Fibroblast of villous mesenchyme (primary cell): ENCODE measurements around the gene BAZ1A. TPM values are rescaled to one million over a fixed set of nuclear protein-coding genes. Genes with fewer than 3 reads are reported as not detected.
"Not testable (repeated sequence)": the region's sequence is repeated elsewhere in the genome, so short reads cannot be mapped to it uniquely, and the experiment has no call there.

Source experiments
- DNase-seq: peaks from one replicate; pipeline ENCODE4 v3.0.0-alpha.2; 2010; ENCODE audit warnings: low read depth
- H3K4me3 ChIP-seq: 2 replicates; pipeline ENCODE4 v1.5.1; 2011; ENCODE audit warnings: low read depth, mild to moderate bottlenecking, low read length
- CTCF ChIP-seq: IDR thresholded peaks from 2 replicates; pipeline ENCODE4 v1.5.1; 2012; ENCODE audit warnings: low read depth, mild to moderate bottlenecking, low read length; ENCODE audit not compliant: insufficient read depth
- total RNA-seq: library from RNA; depleted of rRNA; stranded (reverse); fragments of >200 nt; gene quantifications from 2 replicates; pipeline ENCODE4 v1.2.3, GENCODE V29; 2012

The BAZ1A gene
- total RNA-seq, 1 donor: 49.2 TPM

- DNase-seq: no peak
- TF ChIP-seq CTCF: no peak
- H3K4me3 ChIP-seq: no peak overlapping the region
Measured at GRCh38 chr14:34741840-34742239, 133.3 kb downstream of the BAZ1A start.

DNA sequence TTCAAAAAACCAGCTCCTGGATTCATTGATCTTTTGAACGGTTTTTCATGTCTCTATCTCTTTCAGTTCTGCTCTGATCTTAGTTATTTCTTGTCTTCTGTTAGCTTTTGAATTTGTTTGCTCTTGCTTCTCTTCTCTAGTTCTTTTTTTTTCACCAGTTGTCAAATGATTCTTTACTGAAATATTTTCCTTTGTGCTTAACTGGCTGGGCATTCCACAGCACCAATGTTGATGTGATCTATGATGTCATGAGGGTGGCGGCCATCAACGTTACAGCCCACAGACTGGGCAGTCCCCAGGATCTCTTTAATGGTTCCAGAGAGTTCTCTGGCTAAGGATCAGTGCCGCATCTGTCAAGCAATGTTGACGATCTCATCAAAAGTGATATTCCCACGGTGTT, 135.0 kb downstream of the BAZ1A start:
- DNase-seq: peak; percentile 13
- not testable (repeated sequence) for H3K4me3 ChIP-seq

- not testable (repeated sequence) for DNase-seq, H3K4me3 ChIP-seq
Measured at GRCh38 chr14:34737079-34737478, 138.1 kb downstream of the BAZ1A start.

DNA sequence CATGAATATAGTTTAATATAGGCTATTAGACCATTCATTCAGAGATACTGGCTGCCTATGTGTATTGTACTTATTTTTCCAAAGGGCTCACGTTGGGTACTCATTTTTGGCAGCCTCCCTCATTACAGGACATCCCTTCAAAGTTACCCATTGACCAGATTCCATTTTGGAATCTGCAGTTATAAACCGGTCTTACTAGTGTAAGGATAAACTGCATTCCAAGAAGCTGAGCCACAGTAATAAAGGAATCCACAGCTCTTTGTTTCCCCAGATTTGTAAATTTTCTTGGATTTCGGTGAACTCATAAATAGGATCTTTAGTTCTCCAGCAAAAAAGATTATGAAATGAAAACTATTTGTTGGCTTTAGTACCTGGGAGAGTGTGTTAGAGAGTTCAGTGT, 141.9 kb downstream of the BAZ1A start:
- peak; percentile 39 for DNase-seq
- H3K4me3 ChIP-seq: no peak overlapping the region
- no peak for TF ChIP-seq CTCF

DNA sequence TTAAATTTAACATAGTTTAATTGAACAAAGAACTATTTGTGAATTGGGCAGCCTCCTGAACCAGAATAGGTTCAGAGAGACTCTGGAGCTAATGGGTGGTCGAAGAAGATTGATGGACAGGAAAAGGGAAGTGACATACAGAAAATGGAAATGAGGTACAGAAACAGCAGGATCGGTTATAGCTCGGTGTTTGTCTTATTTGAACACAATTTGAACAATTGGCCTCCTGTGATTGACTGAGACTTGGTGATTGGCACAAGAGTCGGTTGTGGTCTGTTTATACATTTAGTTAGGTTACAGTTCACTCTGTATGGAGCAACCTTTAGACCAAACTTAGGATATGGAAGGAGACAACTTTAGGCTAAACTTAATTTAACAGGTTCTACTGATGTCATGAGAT, 142.4 kb downstream of the BAZ1A start:
- no peak overlapping the region for H3K4me3 ChIP-seq
- TF ChIP-seq CTCF: no peak
- no peak for DNase-seq

GRCh38 chr14:34723867-34724266, 151.3 kb downstream of the BAZ1A start:
- TF ChIP-seq CTCF: no peak
- no peak for DNase-seq
- no peak overlapping the region for H3K4me3 ChIP-seq

- DNase-seq: peak; percentile 69
- TF ChIP-seq CTCF: peak; percentile 85
- H3K4me3 ChIP-seq: no peak overlapping the region
Measured at GRCh38 chr14:34722723-34723545, 152.2 kb downstream of the BAZ1A start.

- no peak overlapping the region for H3K4me3 ChIP-seq
- DNase-seq: no peak
- TF ChIP-seq CTCF: no peak
Measured at GRCh38 chr14:34721129-34721528, 154.0 kb downstream of the BAZ1A start.
